ENCODE measurements around the gene USP49. TPM values are rescaled to one million over a fixed set of nuclear protein-coding genes. Genes with fewer than 3 reads are reported as not detected.

The USP49 gene
- total and polyA plus RNA-seq, 2 experiments from 2014 or later, result 0.97 to 1.2 TPM

DNA sequence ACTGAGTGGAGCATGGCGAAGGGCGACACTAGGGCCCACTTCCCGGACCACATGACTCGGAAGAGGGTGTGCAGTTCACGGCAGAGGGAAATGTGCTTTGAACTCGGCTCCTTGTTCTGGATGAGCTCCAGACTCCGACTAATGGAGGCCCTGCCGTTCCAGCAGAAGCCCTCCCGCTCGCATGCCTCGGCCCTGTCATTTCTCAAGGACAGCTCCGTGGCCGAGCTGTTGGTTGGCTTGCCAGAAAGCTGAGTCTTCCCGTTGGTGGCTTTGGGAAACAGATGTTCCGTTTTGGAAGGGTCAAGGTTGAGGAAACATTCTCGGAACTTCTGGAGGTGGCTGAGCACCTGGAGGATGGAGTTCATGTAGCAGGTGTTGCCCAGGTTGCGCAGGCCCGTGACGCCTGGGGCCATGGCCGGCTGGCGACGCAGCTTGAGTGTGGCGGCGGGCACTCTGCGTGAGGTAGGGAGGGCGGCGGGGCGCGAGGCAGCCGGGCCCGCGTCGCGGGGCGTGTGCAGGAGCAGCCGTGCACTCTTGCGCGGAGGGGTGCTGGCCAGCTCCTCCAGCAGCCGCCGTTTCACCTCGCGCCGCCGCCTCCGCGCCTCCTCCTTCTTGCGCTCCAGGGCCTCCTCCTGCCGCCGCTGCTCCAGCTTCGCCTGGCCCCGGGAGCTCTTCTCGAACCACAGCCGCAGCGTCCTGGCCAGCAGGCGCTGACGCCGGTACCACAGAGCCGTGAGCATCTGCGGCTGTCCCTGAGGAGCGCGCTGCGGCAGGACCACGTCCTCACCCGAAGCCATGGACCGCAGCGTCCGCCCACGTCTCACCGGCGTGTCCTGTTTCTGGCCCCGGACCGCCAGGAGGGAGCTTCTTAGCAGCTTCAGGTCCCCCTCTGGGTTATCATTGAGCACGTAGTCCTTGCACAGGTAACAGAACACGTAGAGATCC lies 89.1 kb downstream of the USP49 start:
- Histone ChIP-seq H3K79me2 (ENCODE audit: insufficient read depth) (no peaks in the 10 kb centered on the region), H4K20me1 (ENCODE audit: insufficient read depth) (no peaks in the 10 kb centered on the region), H3K27me3 (replicated peaks; ENCODE audit: insufficient read depth) (no peaks in the 10 kb centered on the region), H3K9ac (no peak overlapping the region), H3K4me1 (ENCODE audit: insufficient read depth) (no peaks in the 10 kb centered on the region), H3K27ac (no peak overlapping the region), H3K4me3 (no peak overlapping the region), H3K9me3 (ENCODE audit: low read depth) (no peaks in the 10 kb centered on the region), H2AFZ (no peak overlapping the region), H3K36me3 (ENCODE audit: low read depth) (no peaks in the 10 kb centered on the region), H3K4me2 (ENCODE audit: unreplicated experiment) (no peak overlapping the region), H3K9me2 (ENCODE audit: insufficient read depth) (no peaks in the 10 kb centered on the region), H3F3A (ENCODE audit: insufficient read depth) (peaks cover 7% of the 10 kb centered on the region)
- 95 to 96% methylated on average over 69 to 74 of the region's 74 CpGs for WGBS, 2 experiments (ENCODE audit: low coverage in 1 of 2, low lambda C conversion rate in 2 of 2, missing lambda C conversion rate in 2 of 2)
- no peak for DNase-seq
- TF ChIP-seq EZH2 (IDR thresholded peaks at IDR 0.05; ENCODE audit: insufficient read depth, poor library complexity, severe bottlenecking), result no peak
- TF ChIP-seq EZH2phosphoT487 (IDR thresholded peaks at IDR 0.05; ENCODE audit: insufficient read depth, low read depth), result no peak
- in situ Hi-C loops (cut with MboI), result no loop called here

DNA sequence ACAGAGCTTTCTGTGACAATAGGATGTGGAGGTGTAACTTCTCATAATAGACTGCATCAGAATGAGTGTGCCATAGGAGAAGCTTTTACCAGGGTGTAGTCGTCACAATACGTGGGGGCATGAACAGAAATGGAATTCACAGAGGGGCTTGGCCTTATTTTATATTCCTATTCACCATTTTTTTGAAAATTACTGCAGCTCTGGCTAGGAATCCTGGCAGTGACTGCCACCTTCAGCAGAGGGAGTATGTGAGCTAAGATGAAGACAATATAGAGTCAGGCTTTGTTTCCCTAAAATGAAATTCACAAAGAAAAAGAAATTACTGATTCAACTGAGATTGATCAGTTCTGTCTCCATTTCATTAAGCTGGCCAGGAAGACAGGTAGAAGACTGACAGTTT lies 93.8 kb downstream of the USP49 start:
- H4K20me1 ChIP-seq (ENCODE audit: insufficient read depth), result no peaks in the 10 kb centered on the region
- in situ Hi-C loops (cut with MboI), result no loop called here
- DNase-seq, result peak; percentile 58
- no peak overlapping the region for H2AFZ ChIP-seq
- H3K9me3 ChIP-seq (ENCODE audit: low read depth), result no peaks in the 10 kb centered on the region
- no peaks in the 10 kb centered on the region for H3K27me3 ChIP-seq (replicated peaks; ENCODE audit: insufficient read depth)
- peaks cover 7% of the 10 kb centered on the region for H3F3A ChIP-seq (ENCODE audit: insufficient read depth)
- no peak overlapping the region for H3K27ac ChIP-seq
- TF ChIP-seq EZH2 (IDR thresholded peaks at IDR 0.05; ENCODE audit: insufficient read depth, poor library complexity, severe bottlenecking), result no peak
- TF ChIP-seq EZH2phosphoT487 (IDR thresholded peaks at IDR 0.05; ENCODE audit: insufficient read depth, low read depth), result no peak
- no peaks in the 10 kb centered on the region for H3K36me3 ChIP-seq (ENCODE audit: low read depth)
- H3K4me1 ChIP-seq (ENCODE audit: insufficient read depth), result peaks cover 6% of the 10 kb centered on the region; the same call in 1 of the 2 replicates
- H3K79me2 ChIP-seq (ENCODE audit: insufficient read depth), result no peaks in the 10 kb centered on the region
- no peaks in the 10 kb centered on the region for H3K9me2 ChIP-seq (ENCODE audit: insufficient read depth)
- 65 to 82% methylated on average over 2 of the region's 2 CpGs for WGBS, 2 experiments (ENCODE audit: low coverage in 1 of 2, low lambda C conversion rate in 2 of 2, missing lambda C conversion rate in 2 of 2)
- no peak overlapping the region for H3K9ac ChIP-seq
- no peak overlapping the region for H3K4me3 ChIP-seq
- H3K4me2 ChIP-seq (ENCODE audit: unreplicated experiment), result no peak overlapping the region

DNA sequence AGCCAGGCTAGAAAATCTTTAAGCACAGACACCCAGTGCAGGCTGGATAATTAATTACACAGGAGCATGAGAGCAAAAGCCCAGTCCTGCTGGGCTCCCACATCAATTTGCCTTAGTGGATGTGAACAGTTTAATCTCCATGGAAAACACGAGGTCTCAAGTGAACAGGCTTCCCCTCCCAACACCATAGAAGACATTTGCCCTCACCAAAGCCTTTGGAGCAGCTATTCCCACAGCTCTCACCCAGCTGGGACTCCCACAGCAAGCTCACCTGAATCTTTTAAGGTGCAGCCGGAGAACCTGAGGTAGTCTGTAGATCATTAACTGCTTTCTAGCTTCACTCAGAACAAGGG lies 95.6 kb downstream of the USP49 start:
- H3K4me2 ChIP-seq (ENCODE audit: unreplicated experiment), result no peak overlapping the region
- H3K9me3 ChIP-seq (ENCODE audit: low read depth), result no peaks in the 10 kb centered on the region
- DNase-seq, result no peak
- H3K9ac ChIP-seq, result no peak overlapping the region
- in situ Hi-C loops (cut with MboI), result no loop called here
- peaks cover 7% of the 10 kb centered on the region for H3F3A ChIP-seq (ENCODE audit: insufficient read depth)
- H3K36me3 ChIP-seq (ENCODE audit: low read depth), result no peaks in the 10 kb centered on the region
- no peaks in the 10 kb centered on the region for H3K79me2 ChIP-seq (ENCODE audit: insufficient read depth)
- no peak overlapping the region for H3K4me3 ChIP-seq
- TF ChIP-seq EZH2phosphoT487 (IDR thresholded peaks at IDR 0.05; ENCODE audit: insufficient read depth, low read depth) (no peak), EZH2 (IDR thresholded peaks at IDR 0.05; ENCODE audit: insufficient read depth, poor library complexity, severe bottlenecking) (no peak)
- no peaks in the 10 kb centered on the region for H3K9me2 ChIP-seq (ENCODE audit: insufficient read depth)
- H4K20me1 ChIP-seq (ENCODE audit: insufficient read depth), result no peaks in the 10 kb centered on the region
- WGBS, 2 experiments (ENCODE audit: low coverage in 1 of 2, low lambda C conversion rate in 2 of 2, missing lambda C conversion rate in 2 of 2), result 92 to 95% methylated on average over 2 of the region's 2 CpGs
- no peak overlapping the region for H2AFZ ChIP-seq
- H3K4me1 ChIP-seq (ENCODE audit: insufficient read depth), result peaks cover 6% of the 10 kb centered on the region; the same call in 1 of the 2 replicates
- H3K27me3 ChIP-seq (replicated peaks; ENCODE audit: insufficient read depth), result no peaks in the 10 kb centered on the region
- H3K27ac ChIP-seq, result no peak overlapping the region

DNA sequence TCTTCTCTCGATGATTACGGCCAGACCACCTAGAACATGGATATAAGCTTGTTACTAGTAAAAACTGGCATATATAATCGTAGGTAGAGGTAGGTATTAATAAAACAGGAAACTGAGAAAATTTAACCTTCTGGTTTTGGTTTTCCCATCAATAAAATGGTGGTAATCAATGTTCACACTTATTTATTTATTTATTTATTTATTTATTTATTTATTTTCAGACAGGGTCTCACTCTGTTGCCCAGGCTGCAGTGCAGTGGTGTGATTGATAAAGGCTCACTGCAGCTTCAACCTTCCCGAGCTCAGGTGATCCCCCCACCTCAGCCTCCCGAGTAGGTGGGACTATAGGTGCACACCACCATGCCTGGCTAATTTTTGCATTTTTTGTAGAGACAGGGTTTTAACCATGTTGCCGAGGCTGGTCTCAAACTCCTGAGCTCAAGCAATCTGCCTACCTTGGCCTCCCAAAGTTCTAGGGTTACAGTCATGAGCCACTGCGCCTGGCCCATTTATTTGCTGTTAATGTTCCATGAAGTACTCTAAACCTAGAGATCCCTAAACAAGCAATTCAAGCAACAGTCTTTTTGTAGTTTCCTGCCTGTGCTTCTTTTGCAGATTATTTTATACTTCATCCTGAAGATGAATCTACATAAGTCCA lies 96.1 kb downstream of the USP49 start:
- H3F3A ChIP-seq (ENCODE audit: insufficient read depth), result peaks cover 7% of the 10 kb centered on the region
- H3K4me2 ChIP-seq (ENCODE audit: unreplicated experiment), result no peak overlapping the region
- TF ChIP-seq EZH2phosphoT487 (IDR thresholded peaks at IDR 0.05; ENCODE audit: insufficient read depth, low read depth) (no peak), EZH2 (IDR thresholded peaks at IDR 0.05; ENCODE audit: insufficient read depth, poor library complexity, severe bottlenecking) (no peak)
- no peak overlapping the region for H3K9ac ChIP-seq
- 94 to 96% methylated on average over 7 of the region's 7 CpGs for WGBS, 2 experiments (ENCODE audit: low coverage in 1 of 2, low lambda C conversion rate in 2 of 2, missing lambda C conversion rate in 2 of 2)
- DNase-seq, result no peak
- no peak overlapping the region for H3K27ac ChIP-seq
- H3K9me2 ChIP-seq (ENCODE audit: insufficient read depth), result no peaks in the 10 kb centered on the region
- H3K36me3 ChIP-seq (ENCODE audit: low read depth), result no peaks in the 10 kb centered on the region
- no peaks in the 10 kb centered on the region for H4K20me1 ChIP-seq (ENCODE audit: insufficient read depth)
- no peaks in the 10 kb centered on the region for H3K9me3 ChIP-seq (ENCODE audit: low read depth)
- in situ Hi-C loops (cut with MboI), result no loop called here
- no peaks in the 10 kb centered on the region for H3K79me2 ChIP-seq (ENCODE audit: insufficient read depth)
- H3K4me1 ChIP-seq (ENCODE audit: insufficient read depth), result peaks cover 6% of the 10 kb centered on the region; the same call in 1 of the 2 replicates
- H2AFZ ChIP-seq, result no peak overlapping the region
- H3K4me3 ChIP-seq, result no peak overlapping the region
- H3K27me3 ChIP-seq (replicated peaks; ENCODE audit: insufficient read depth), result no peaks in the 10 kb centered on the region

All from GM23248 (cell line).